ENCODE measurements around the gene NAA10. TPM values are rescaled to one million over a fixed set of nuclear protein-coding genes. Genes with fewer than 3 reads are reported as not detected.

NAA10 gene
- total RNA-seq, 1 experiment from 2014 or later: 107 TPM

- ATAC-seq (no peak), DNase-seq (ENCODE audit: low spot score) (no peak)
- ChIA-PET POLR2A (no interaction called here), CTCF (interaction anchor here (0.7 kb wide), 2 partner anchors 126 to 227 kb away, joined by 3 read pairs; no protein-coding TSS in a partner anchor)
- TF ChIP-seq HMGXB4 (CRISPR knock-in tag; IDR thresholded peaks at IDR 0.05): no peak
- no peak for TF ChIP-seq FOXK1 (CRISPR knock-in tag; IDR thresholded peaks at IDR 0.05)
- TF ChIP-seq FOXJ3 (CRISPR knock-in tag; IDR thresholded peaks at IDR 0.05; ENCODE audit: borderline replicate concordance): no peak
- TF ChIP-seq PRDM15 (CRISPR knock-in tag; IDR thresholded peaks at IDR 0.05): no peak
- TF ChIP-seq ETV6 (CRISPR knock-in tag; IDR thresholded peaks at IDR 0.05): no peak
- no peak for TF ChIP-seq SMAD3 (CRISPR knock-in tag; IDR thresholded peaks at IDR 0.05; ENCODE audit: borderline replicate concordance)
- TF ChIP-seq SOX15 (CRISPR knock-in tag; IDR thresholded peaks at IDR 0.05): no peak
- Mint-ChIP-seq H3K27ac (no peak overlapping the region), H3K9me3 (no peaks in the 10 kb centered on the region), H3K4me1 (peaks cover 14% of the 10 kb centered on the region), H3K36me3 (no peaks in the 10 kb centered on the region), H3K27me3 (ENCODE audit: low read depth) (no peaks in the 10 kb centered on the region), H3K4me3 (no peak overlapping the region)
These were observed 36.9 kb downstream of the NAA10 start for GRCh38 chrX:153897899-153898298.

GRCh38 chrX:153889123-153889522 is 45.7 kb downstream of the NAA10 start:
- ChIA-PET POLR2A (no interaction called here), CTCF (no interaction called here)
- no peaks in the 10 kb centered on the region for H3K9me3 Mint-ChIP-seq
- H3K4me3 Mint-ChIP-seq: no peak overlapping the region
- no peak overlapping the region for H3K27ac Mint-ChIP-seq
- H3K4me1 Mint-ChIP-seq: peaks cover 18% of the 10 kb centered on the region
- DNase-seq (ENCODE audit: low spot score) (no peak), ATAC-seq (no peak)
- H3K27me3 Mint-ChIP-seq (ENCODE audit: low read depth): peaks cover 10% of the 10 kb centered on the region
- H3K36me3 Mint-ChIP-seq: no peaks in the 10 kb centered on the region
- TF ChIP-seq ZNF532 (CRISPR knock-in tag; IDR thresholded peaks at IDR 0.05; ENCODE audit: borderline replicate concordance) (no peak), SMAD3 (CRISPR knock-in tag; IDR thresholded peaks at IDR 0.05; ENCODE audit: borderline replicate concordance) (no peak), CBFB (CRISPR knock-in tag; IDR thresholded peaks at IDR 0.05; ENCODE audit: low read depth) (no peak), SOX15 (CRISPR knock-in tag; IDR thresholded peaks at IDR 0.05) (no peak), CTCF (IDR thresholded peaks at IDR 0.05) (no peak), ZNF121 (CRISPR knock-in tag; IDR thresholded peaks at IDR 0.05) (no peak), ZNF263 (CRISPR knock-in tag; IDR thresholded peaks at IDR 0.05; ENCODE audit: low read depth) (no peak), ATF2 (CRISPR knock-in tag; IDR thresholded peaks at IDR 0.05; ENCODE audit: borderline replicate concordance, low read depth) (no peak), TCF7 (CRISPR knock-in tag; IDR thresholded peaks at IDR 0.05; ENCODE audit: low read depth) (no peak), PRDM15 (CRISPR knock-in tag; IDR thresholded peaks at IDR 0.05) (no peak)
